ENCODE data around the gene ENOX1. TPM values are rescaled to one million over a fixed set of nuclear protein-coding genes. Genes with fewer than 3 reads are reported as not detected.

The ENOX1 gene
- total and polyA plus RNA-seq, 2 of the 8 experiments (the other 6 are each of a cell fraction or from before 2014, with no cell fraction given): 0.23 to 0.37 TPM

DNA sequence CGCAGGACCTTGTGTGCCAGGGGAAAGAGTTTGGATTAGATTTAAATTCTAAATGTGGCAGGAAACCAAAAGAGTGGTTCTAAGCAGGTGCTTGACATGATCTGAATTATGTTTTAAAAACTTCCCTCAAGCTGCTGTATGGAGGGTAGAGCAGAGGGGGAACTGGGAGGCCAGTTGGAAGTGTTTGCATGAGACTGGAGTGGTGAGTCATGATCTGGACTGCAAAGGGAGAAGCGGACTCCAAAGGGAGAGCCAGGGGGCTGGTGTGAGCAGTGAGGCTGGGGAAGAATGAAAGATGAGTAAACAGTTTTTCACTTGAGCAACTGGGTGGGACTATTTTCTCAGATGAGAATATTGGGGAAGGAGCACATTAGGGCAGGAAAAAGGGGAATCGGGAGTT is 557.3 kb downstream of the ENOX1 start:
- FAIRE-seq (no peak), DNase-seq (ENCODE audit: low read depth in 1 of 2, low spot score in 2 of 2) (no peak)
- Histone ChIP-seq H4K20me1 (replicated peaks in 1 of 2; ENCODE audit: control insufficient read depth in 1 of 2, insufficient read depth in 2 of 2, low read length in 2 of 2) (no peaks in the 10 kb centered on the region), H2BK5ac (ENCODE audit: low read depth, low read length) (no peak overlapping the region), H3K27me3 (replicated peaks in 1 of 4; ENCODE audit: control insufficient read depth in 3 of 4, extremely low read depth in 1 of 4, insufficient read depth in 3 of 4, low read length in 3 of 4) (no peaks in the 10 kb centered on the region), H2BK20ac (ENCODE audit: low read length) (no peak overlapping the region), H3K9me3 (ENCODE audit: insufficient read depth in 2 of 2, low read depth in 1 of 2, low read length in 1 of 2) (no peaks in the 10 kb centered on the region), H3K4me2 (ENCODE audit: insufficient read depth in 1 of 2, low read depth in 2 of 2, low read length in 2 of 2) (no peak overlapping the region), H3K9ac (replicated peaks in 1 of 4; ENCODE audit: extremely low read depth in 1 of 4, low read depth in 3 of 4, low read length in 3 of 4) (no peak overlapping the region), H3K79me1 (ENCODE audit: low read depth, low read length) (no peaks in the 10 kb centered on the region), H4K8ac (ENCODE audit: extremely low read depth, insufficient read depth, low read length) (no peak overlapping the region), H3K4me3 (ENCODE audit: extremely low read depth in 1 of 4, insufficient read depth in 2 of 4, low read depth in 3 of 4, low read length in 4 of 4) (no peak overlapping the region), H2BK120ac (replicated peaks; ENCODE audit: low read depth, low read length) (no peak overlapping the region), H4K5ac (ENCODE audit: insufficient read length, low read depth, low read length) (no peak overlapping the region), H2AK5ac (ENCODE audit: low read depth, low read length) (no peak overlapping the region), H3K27ac (ENCODE audit: low read depth, low read length) (no peak overlapping the region), H3K56ac (replicated peaks; ENCODE audit: insufficient read length, low read depth, low read length) (no peak overlapping the region), H2BK15ac (ENCODE audit: low read length) (no peak overlapping the region), H3K4ac (replicated peaks; ENCODE audit: insufficient read length, low read depth, low read length) (no peak overlapping the region), H3K4me1 (replicated peaks in 1 of 4; ENCODE audit: control insufficient read depth in 3 of 4, insufficient read depth in 4 of 4, low read length in 3 of 4) (no peaks in the 10 kb centered on the region), H3K18ac (ENCODE audit: extremely low read depth, low read length) (no peak overlapping the region), H2AFZ (ENCODE audit: low read length) (no peak overlapping the region), H3K23ac (ENCODE audit: insufficient read length) (no peak overlapping the region), H3K79me2 (ENCODE audit: control insufficient read depth in 1 of 2, insufficient read depth in 2 of 2, low read length in 2 of 2) (no peaks in the 10 kb centered on the region), H4K91ac (replicated peaks; ENCODE audit: insufficient read length, low read length) (no peak overlapping the region), H2BK12ac (ENCODE audit: low read depth, low read length) (no peak overlapping the region), H3K36me3 (ENCODE audit: control insufficient read depth in 2 of 4, insufficient read depth in 4 of 4, low read length in 3 of 4) (no peaks in the 10 kb centered on the region), H3K14ac (ENCODE audit: insufficient read length) (no peak overlapping the region), H3K23me2 (ENCODE audit: low read depth, low read length) (no peaks in the 10 kb centered on the region)
- 61% methylated on average over 3 of the region's 3 CpGs; no CpG with 5 or more reads in 1 of the 2 experiments for WGBS, 2 experiments (ENCODE audit: extremely low coverage in 1 of 2, insufficient coverage in 1 of 2, insufficient read length in 1 of 2, insufficient replicate concordance in 2 of 2, low coverage in 1 of 2, low lambda C conversion rate in 2 of 2, missing lambda C conversion rate in 1 of 2)
- POLR2A ChIA-PET (ENCODE audit: partially characterized antibody): no interaction called here
- CTCF ChIA-PET (ENCODE audit: partially characterized antibody): interaction anchor here (1.2 kb wide), 1 partner anchor 29 kb away, joined by 3 read pairs; no protein-coding TSS in a partner anchor
- TF ChIP-seq BRCA1 (IDR thresholded peaks at IDR 0.05; ENCODE audit: low read depth, low read length) (no peak), HDAC6 (IDR thresholded peaks at IDR 0.05; ENCODE audit: low read depth, low read length) (no peak), CBX5 (IDR thresholded peaks at IDR 0.05; ENCODE audit: low read depth, low read length) (no peak), BCL11A (IDR thresholded peaks at IDR 0.05; ENCODE audit: low read depth in 2 of 2, low read length in 2 of 2) (no peak), RAD21 (IDR thresholded peaks at IDR 0.05 in 1 of 2, conservative IDR thresholded peaks at IDR 0.05 in 1 of 2; ENCODE audit: low read depth in 2 of 2, low read length in 2 of 2) (no peak), SUZ12 (IDR thresholded peaks at IDR 0.05; ENCODE audit: low read length) (no peak), TEAD4 (IDR thresholded peaks at IDR 0.05; ENCODE audit: low read depth, low read length) (no peak), SIX5 (IDR thresholded peaks at IDR 0.05; ENCODE audit: low read depth, low read length) (no peak), TAF7 (optimal IDR thresholded peaks at IDR 0.05; ENCODE audit: borderline replicate concordance, low read depth, low read length) (no peak)
- TF ChIP-seq, protein P1, sequence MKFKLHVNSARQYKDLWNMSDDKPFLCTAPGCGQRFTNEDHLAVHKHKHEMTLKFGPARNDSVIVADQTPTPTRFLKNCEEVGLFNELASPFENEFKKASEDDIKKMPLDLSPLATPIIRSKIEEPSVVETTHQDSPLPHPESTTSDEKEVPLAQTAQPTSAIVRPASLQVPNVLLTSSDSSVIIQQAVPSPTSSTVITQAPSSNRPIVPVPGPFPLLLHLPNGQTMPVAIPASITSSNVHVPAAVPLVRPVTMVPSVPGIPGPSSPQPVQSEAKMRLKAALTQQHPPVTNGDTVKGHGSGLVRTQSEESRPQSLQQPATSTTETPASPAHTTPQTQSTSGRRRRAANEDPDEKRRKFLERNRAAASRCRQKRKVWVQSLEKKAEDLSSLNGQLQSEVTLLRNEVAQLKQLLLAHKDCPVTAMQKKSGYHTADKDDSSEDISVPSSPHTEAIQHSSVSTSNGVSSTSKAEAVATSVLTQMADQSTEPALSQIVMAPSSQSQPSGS (IDR thresholded peaks at IDR 0.05; ENCODE audit: low read length): no peak
- TF ChIP-seq, protein P2, sequence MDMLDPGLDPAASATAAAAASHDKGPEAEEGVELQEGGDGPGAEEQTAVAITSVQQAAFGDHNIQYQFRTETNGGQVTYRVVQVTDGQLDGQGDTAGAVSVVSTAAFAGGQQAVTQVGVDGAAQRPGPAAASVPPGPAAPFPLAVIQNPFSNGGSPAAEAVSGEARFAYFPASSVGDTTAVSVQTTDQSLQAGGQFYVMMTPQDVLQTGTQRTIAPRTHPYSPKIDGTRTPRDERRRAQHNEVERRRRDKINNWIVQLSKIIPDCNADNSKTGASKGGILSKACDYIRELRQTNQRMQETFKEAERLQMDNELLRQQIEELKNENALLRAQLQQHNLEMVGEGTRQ (IDR thresholded peaks at IDR 0.05; ENCODE audit: low read length): no peak

Measured in H1 (cell line).